ENCODE data around the gene PTH1R.

GRCh38 chr3:46888705-46889104 is 11.2 kb downstream of the PTH1R start:
- TF ChIP-seq CTCF (IDR thresholded peaks at IDR 0.05) (no peak), POLR2A (IDR thresholded peaks at IDR 0.05) (no peak)

Data from heart left ventricle (tissue), 13 donors.